ENCODE data around the gene PEAR1.

DNA sequence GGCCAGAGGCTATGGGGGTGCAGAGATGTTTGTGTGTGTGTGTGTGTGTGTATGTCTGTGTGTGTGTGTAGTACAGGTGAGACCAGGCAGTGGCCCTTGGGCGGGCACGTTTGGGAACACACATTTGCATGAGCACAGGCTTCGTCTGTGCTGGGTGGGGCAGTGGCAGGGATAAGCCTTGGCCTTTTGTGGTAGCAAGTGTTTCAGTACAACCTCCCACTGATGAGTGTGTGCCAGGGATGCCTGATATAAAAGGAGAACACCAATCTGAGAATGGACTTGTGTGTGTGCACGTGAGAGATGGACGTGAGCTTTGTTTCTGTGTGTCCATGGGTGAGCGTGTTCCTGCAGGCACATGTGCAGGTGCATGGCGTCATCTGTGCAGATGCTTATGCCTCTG, 29.9 kb upstream of the PEAR1 start:
- TF ChIP-seq, protein P1, sequence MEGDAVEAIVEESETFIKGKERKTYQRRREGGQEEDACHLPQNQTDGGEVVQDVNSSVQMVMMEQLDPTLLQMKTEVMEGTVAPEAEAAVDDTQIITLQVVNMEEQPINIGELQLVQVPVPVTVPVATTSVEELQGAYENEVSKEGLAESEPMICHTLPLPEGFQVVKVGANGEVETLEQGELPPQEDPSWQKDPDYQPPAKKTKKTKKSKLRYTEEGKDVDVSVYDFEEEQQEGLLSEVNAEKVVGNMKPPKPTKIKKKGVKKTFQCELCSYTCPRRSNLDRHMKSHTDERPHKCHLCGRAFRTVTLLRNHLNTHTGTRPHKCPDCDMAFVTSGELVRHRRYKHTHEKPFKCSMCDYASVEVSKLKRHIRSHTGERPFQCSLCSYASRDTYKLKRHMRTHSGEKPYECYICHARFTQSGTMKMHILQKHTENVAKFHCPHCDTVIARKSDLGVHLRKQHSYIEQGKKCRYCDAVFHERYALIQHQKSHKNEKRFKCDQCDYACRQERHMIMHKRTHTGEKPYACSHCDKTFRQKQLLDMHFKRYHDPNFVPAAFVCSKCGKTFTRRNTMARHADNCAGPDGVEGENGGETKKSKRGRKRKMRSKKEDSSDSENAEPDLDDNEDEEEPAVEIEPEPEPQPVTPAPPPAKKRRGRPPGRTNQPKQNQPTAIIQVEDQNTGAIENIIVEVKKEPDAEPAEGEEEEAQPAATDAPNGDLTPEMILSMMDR (IDR thresholded peaks at IDR 0.05; ENCODE audit: low read depth, low read length) = no peak
- TF ChIP-seq POLR2A (IDR thresholded peaks at IDR 0.05; ENCODE audit: extremely low read depth, insufficient read length) = no peak

Data from NB4 (cell line).